Liver (tissue), 9 donors: Measurements from ENCODE around the gene HOPX. TPM values are rescaled to one million over a fixed set of nuclear protein-coding genes. Genes with fewer than 3 reads are reported as not detected.

Experiments
- DNase-seq: peaks from one replicate; pipeline ENCODE4 v3.0.0-alpha.2; 2017; ENCODE audit warnings: low spot score
- H3K27ac ChIP-seq, 2 donors: one replicate each; pipeline ENCODE4 v1.7.0; 2013; ENCODE audit warnings: inconsistent platforms in 2 of 2, low read length in 2 of 2, control low read depth in 1 of 2, low read depth in 1 of 2, mild to moderate bottlenecking in 1 of 2
- H3K27me3 ChIP-seq, 4 donors: one replicate each; pipeline versions ENCODE4 v1.6.1 to v1.7.0; 2013; ENCODE audit warnings: low read length in 3 of 4, inconsistent platforms in 1 of 4, mild to moderate bottlenecking in 1 of 4, moderate library complexity in 1 of 4; ENCODE audit not compliant: control insufficient read depth in 4 of 4, insufficient read depth in 4 of 4
- H3K36me3 ChIP-seq, 4 donors: one replicate each; pipeline versions ENCODE4 v1.6.1 to v1.7.0; 2013; ENCODE audit warnings: low read length in 3 of 4, mild to moderate bottlenecking in 3 of 4, low read depth in 1 of 4, moderate library complexity in 1 of 4; ENCODE audit not compliant: control insufficient read depth in 4 of 4, insufficient read depth in 3 of 4
- H3K4me1 ChIP-seq, 4 donors: one replicate each; pipeline versions ENCODE4 v1.6.1 to v1.7.0; 2013; ENCODE audit warnings: low read length in 3 of 4, mild to moderate bottlenecking in 3 of 4, moderate library complexity in 1 of 4; ENCODE audit not compliant: control insufficient read depth in 4 of 4, insufficient read depth in 4 of 4
- H3K4me3 ChIP-seq, 3 donors: one replicate each; pipeline versions ENCODE4 v1.6.1 to v1.7.0; 2013; ENCODE audit warnings: low read length in 3 of 3, control low read depth in 1 of 3, low read depth in 1 of 3, mild to moderate bottlenecking in 1 of 3
- H3K9ac ChIP-seq, 2 donors: one replicate each; pipeline ENCODE4 v1.7.0; 2013; ENCODE audit warnings: low read length in 2 of 2, mild to moderate bottlenecking in 2 of 2, moderate library complexity in 2 of 2, control low read depth in 1 of 2, low read depth in 1 of 2
- H3K9me3 ChIP-seq, 4 donors: one replicate each; pipeline versions ENCODE4 v1.6.1 to v1.7.0; 2013; ENCODE audit warnings: low read length in 3 of 4; ENCODE audit not compliant: control insufficient read depth in 4 of 4
- ATF3 ChIP-seq: IDR thresholded peaks from 2 replicates; pipeline ENCODE4 v1.6.1; 2016; ENCODE audit warnings: antibody characterized with exemption
- CTCF ChIP-seq: fragments of 150-350 bp; IDR thresholded peaks from 2 replicates; pipeline ENCODE4 v1.5.1; 2017; ENCODE audit warnings: improper control_type of control experiment, low read depth, low read length; ENCODE audit not compliant: missing input control
- EGR1 ChIP-seq, 2 donors: IDR thresholded peaks; 2 replicates each; pipeline ENCODE4 v1.6.1; 2016 to 2018; ENCODE audit warnings: antibody characterized with exemption in 2 of 2, low read depth in 2 of 2
- FOXA1 ChIP-seq: IDR thresholded peaks from 2 replicates; pipeline ENCODE4 v1.6.1; 2016; ENCODE audit warnings: antibody characterized with exemption
- FOXA2 ChIP-seq: IDR thresholded peaks from 2 replicates; pipeline ENCODE4 v1.6.1; 2016; ENCODE audit warnings: antibody characterized with exemption
- GABPA ChIP-seq, 2 donors: IDR thresholded peaks in 1 of 2; conservative IDR thresholded peaks in 1 of 2; 2 replicates each; pipeline ENCODE4 v1.6.1; 2016; ENCODE audit warnings: antibody characterized with exemption in 2 of 2, mild to moderate bottlenecking in 1 of 2, moderate library complexity in 1 of 2
- HNF4A ChIP-seq, 2 donors: conservative IDR thresholded peaks; 2 replicates each; pipeline ENCODE4 v1.6.1; 2016; ENCODE audit warnings: antibody characterized with exemption in 2 of 2, mild to moderate bottlenecking in 2 of 2
- HNF4G ChIP-seq: IDR thresholded peaks from 2 replicates; pipeline ENCODE4 v1.6.1; 2016; ENCODE audit warnings: antibody characterized with exemption
- JUND ChIP-seq, 2 donors: IDR thresholded peaks; 2 replicates each; pipeline ENCODE4 v1.6.1; 2016; ENCODE audit warnings: antibody characterized with exemption in 2 of 2
- MAX ChIP-seq: IDR thresholded peaks from 2 replicates; pipeline ENCODE4 v1.6.1; 2016; ENCODE audit warnings: antibody characterized with exemption
- NR2F2 ChIP-seq: IDR thresholded peaks from 2 replicates; pipeline ENCODE4 v1.6.1; 2016; ENCODE audit warnings: antibody characterized with exemption
- RAD21 ChIP-seq, 2 donors: IDR thresholded peaks; 2 replicates each; pipeline ENCODE4 v1.6.1; 2016; ENCODE audit warnings: antibody characterized with exemption in 2 of 2, mild to moderate bottlenecking in 2 of 2
- REST ChIP-seq: IDR thresholded peaks from 2 replicates; pipeline ENCODE4 v1.6.1; 2016; ENCODE audit warnings: antibody characterized with exemption, mild to moderate bottlenecking
- RXRA ChIP-seq, 2 donors: IDR thresholded peaks; 2 replicates each; pipeline ENCODE4 v1.6.1; 2017 to 2018; ENCODE audit warnings: antibody characterized with exemption in 2 of 2, mild to moderate bottlenecking in 1 of 2
- SP1 ChIP-seq: IDR thresholded peaks from 2 replicates; pipeline ENCODE4 v1.6.1; 2018; ENCODE audit warnings: antibody characterized with exemption, mild to moderate bottlenecking
- TAF1 ChIP-seq: conservative IDR thresholded peaks from 2 replicates; pipeline ENCODE4 v1.6.1; 2016; ENCODE audit warnings: antibody characterized with exemption, mild to moderate bottlenecking
- YY1 ChIP-seq: IDR thresholded peaks from 2 replicates; pipeline ENCODE4 v1.6.1; 2016; ENCODE audit warnings: antibody characterized with exemption, mild to moderate bottlenecking
- ZBTB33 ChIP-seq: IDR thresholded peaks from 2 replicates; pipeline ENCODE4 v1.6.1; 2016; ENCODE audit warnings: antibody characterized with exemption
- WGBS: extraction: QIAGEN DNeasy Blood & Tissue Kit; methylation state at CpG from one replicate; pipeline ENCODE4 v1.1.7; 2013; 5-methylcytosine and 5-hydroxymethylcytosine counted together
- polyA plus RNA-seq, 2 donors: library from polyadenylated mRNA; stranded (reverse) in 1 of 2; unstranded in 1 of 2; fragments of 200-250 nt in 1 of 2; fragments of >200 nt in 1 of 2; fragmentation: Nextera tagmentation in 1 of 2; extraction: Ambion mirVana in 1 of 2; gene quantifications; one replicate each; pipeline versions ENCODE4 v1.2.1 to v1.2.3, GENCODE V29; 2013 to 2015
- total RNA-seq, 2 donors: library from RNA; depleted of rRNA; stranded (reverse); fragments of >200 nt; gene quantifications; one replicate each; pipeline ENCODE4 v1.2.3, GENCODE V29; 2014
- donor health status: healthy.
- donor health status: healthy.
- donor health status: healthy.
- donor health status: healthy.
- donor health status: healthy.

Gene HOPX
- total and polyA plus RNA-seq, 4 donors: 0.40 to 2.4 (median 0.63) TPM

GRCh38 chr4:56662782-56663468, 18.2 kb downstream of the HOPX start:
- no peak overlapping the region for H3K27ac ChIP-seq
- TF ChIP-seq JUND (IDR thresholded peaks at IDR 0.05): no peak
- TF ChIP-seq REST: no peak
- no peak for TF ChIP-seq EGR1 (IDR thresholded peaks at IDR 0.05; ENCODE audit: low read depth in 2 of 2)
- TF ChIP-seq TAF1: no peak
- TF ChIP-seq FOXA2: no peak
- no peak for TF ChIP-seq ATF3
- TF ChIP-seq HNF4A (conservative IDR thresholded peaks at IDR 0.05): no peak
- no peak for TF ChIP-seq FOXA1
- TF ChIP-seq RXRA (IDR thresholded peaks at IDR 0.05): no peak
- no peak for TF ChIP-seq NR2F2
- TF ChIP-seq YY1: no peak
- no peak for TF ChIP-seq SP1
- no peak for TF ChIP-seq CTCF
- TF ChIP-seq MAX: no peak
- TF ChIP-seq HNF4G: no peak
- DNase-seq: no peak
- no peaks in the 10 kb centered on the region for H3K4me1 ChIP-seq
- H3K27me3 ChIP-seq: peaks cover 0 to 4% (median 0%) of the 10 kb centered on the region in 4 donors
- H3K9me3 ChIP-seq: no peaks in the 10 kb centered on the region
- no peaks in the 10 kb centered on the region for H3K36me3 ChIP-seq
- 68% methylated on average over 3 of the region's 3 CpGs for WGBS
- H3K9ac ChIP-seq: no peak overlapping the region
- no peak overlapping the region for H3K4me3 ChIP-seq

- Histone ChIP-seq H3K27ac (no peak overlapping the region), H3K4me1 (peaks cover 4 to 14% (median 7%) of the 10 kb centered on the region in 4 donors), H3K9ac (no peak overlapping the region), H3K36me3 (no peaks in the 10 kb centered on the region), H3K27me3 (no peaks in the 10 kb centered on the region), H3K4me3 (no peak overlapping the region), H3K9me3 (no peaks in the 10 kb centered on the region)
- TF ChIP-seq REST: no peak
- no peak for TF ChIP-seq RAD21 (IDR thresholded peaks at IDR 0.05)
- TF ChIP-seq GABPA (IDR thresholded peaks at IDR 0.05 in 1 of 2, conservative IDR thresholded peaks at IDR 0.05 in 1 of 2): no peak
- TF ChIP-seq ZBTB33: no peak
- TF ChIP-seq TAF1: no peak
- no peak for TF ChIP-seq MAX
- no peak for TF ChIP-seq FOXA1
- no peak for TF ChIP-seq ATF3
- TF ChIP-seq HNF4G: no peak
- TF ChIP-seq RXRA (IDR thresholded peaks at IDR 0.05): no peak
- no peak for DNase-seq
- 79% methylated on average over 1 of the region's 1 CpG for WGBS
Observed at GRCh38 chr4:56659946-56660345, 21.1 kb downstream of the HOPX start.
